ENCODE results near the gene ZNF74.
A peak's percentile ranks its signal among the peaks of the same experiment; 100 is the strongest.
"Not testable (repeated sequence)": the region's sequence is repeated elsewhere in the genome, so short reads cannot be mapped to it uniquely, and the experiment has no call there.

ZNF74 gene

GRCh38 chr22:20393705-20394476, at the start of gene ZNF74:
Gene ZNF74 (plus strand): TSS chr22:20394151. CDS start chr22:20394629, 478 bp downstream.
- DNase-seq = peak; percentile 34

GRCh38 chr22:20346553-20346952, 47.4 kb upstream of the ZNF74 start:
- DNase-seq = not testable (repeated sequence)

GRCh38 chr22:20352536-20352935, 41.4 kb upstream of the ZNF74 start:
- DNase-seq = not testable (repeated sequence)

GRCh38 chr22:20354238-20354975, 39.5 kb upstream of the ZNF74 start:
- no peak for DNase-seq

GRCh38 chr22:20355939-20356636, 37.9 kb upstream of the ZNF74 start:
- peak; percentile 44 for DNase-seq

GRCh38 chr22:20356906-20357305, 37.0 kb upstream of the ZNF74 start:
- not testable (repeated sequence) for DNase-seq

DNA sequence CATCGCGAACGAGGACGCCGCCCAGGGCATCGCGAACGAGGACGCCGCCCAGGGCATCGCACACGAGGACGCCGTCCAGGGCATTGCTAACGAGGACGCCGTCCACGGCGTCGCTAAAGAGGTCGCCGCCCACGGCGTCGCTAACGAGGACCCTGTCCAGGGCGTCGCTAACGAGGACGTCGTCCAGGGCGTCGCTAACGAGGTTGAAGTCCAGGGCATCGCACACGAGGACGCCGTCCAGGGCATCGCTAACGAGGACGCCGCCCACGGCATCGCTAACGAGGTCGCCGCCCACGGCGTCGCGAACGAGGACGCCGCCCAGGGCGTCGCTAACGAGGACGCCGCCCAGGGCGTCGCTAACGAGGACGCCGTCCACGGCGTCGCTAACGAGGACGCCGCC, 36.0 kb upstream of the ZNF74 start:
- DNase-seq = not testable (repeated sequence)

GRCh38 chr22:20358503-20359239, 35.3 kb upstream of the ZNF74 start:
- DNase-seq = not testable (repeated sequence)

DNA sequence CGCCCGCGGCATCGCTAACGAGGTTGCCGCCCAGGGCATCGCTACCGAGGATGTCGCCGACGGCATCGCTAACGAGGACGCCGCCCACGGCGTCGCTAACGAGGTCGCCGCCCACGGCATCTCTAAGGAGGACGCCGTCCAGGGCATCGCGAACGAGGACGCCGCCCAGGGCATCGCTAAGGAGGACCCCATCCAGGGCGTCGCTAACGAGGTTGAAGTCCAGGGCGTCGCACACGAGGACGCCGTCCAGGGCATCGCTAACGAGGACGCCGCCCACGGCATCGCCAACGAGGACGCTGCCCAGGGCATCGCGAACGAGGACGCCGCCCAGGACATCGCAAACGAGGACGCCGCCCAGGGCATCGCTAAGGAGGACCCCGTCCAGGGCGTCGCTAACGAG, 33.7 kb upstream of the ZNF74 start:
- DNase-seq = peak; percentile 23

GRCh38 chr22:20360866-20361751, 32.8 kb upstream of the ZNF74 start:
- peak; percentile 31 for DNase-seq

DNA sequence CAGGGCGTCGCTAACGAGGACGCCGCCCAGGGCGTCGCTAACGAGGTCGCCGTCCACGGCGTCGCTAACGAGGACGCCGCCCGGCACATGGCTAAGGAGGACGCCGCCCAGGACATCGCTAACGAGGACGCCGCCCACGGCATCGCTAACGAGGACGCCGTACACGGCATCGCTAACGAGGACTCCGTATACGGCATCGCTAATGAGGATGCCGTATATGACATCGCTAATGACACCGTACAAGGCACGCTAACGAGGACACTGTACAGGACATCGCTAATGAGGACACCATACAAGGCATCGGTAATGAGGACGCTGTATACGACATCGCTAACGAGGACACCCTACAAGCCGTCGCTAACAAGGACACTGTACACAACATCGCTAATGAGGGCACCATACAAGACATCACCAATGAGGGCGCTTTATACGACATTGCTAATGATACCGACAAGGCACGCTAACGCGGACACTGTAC, 32.2 kb upstream of the ZNF74 start:
- not testable (repeated sequence) for DNase-seq

GRCh38 chr22:20362403-20362802, 31.5 kb upstream of the ZNF74 start:
- not testable (repeated sequence) for DNase-seq

DNA sequence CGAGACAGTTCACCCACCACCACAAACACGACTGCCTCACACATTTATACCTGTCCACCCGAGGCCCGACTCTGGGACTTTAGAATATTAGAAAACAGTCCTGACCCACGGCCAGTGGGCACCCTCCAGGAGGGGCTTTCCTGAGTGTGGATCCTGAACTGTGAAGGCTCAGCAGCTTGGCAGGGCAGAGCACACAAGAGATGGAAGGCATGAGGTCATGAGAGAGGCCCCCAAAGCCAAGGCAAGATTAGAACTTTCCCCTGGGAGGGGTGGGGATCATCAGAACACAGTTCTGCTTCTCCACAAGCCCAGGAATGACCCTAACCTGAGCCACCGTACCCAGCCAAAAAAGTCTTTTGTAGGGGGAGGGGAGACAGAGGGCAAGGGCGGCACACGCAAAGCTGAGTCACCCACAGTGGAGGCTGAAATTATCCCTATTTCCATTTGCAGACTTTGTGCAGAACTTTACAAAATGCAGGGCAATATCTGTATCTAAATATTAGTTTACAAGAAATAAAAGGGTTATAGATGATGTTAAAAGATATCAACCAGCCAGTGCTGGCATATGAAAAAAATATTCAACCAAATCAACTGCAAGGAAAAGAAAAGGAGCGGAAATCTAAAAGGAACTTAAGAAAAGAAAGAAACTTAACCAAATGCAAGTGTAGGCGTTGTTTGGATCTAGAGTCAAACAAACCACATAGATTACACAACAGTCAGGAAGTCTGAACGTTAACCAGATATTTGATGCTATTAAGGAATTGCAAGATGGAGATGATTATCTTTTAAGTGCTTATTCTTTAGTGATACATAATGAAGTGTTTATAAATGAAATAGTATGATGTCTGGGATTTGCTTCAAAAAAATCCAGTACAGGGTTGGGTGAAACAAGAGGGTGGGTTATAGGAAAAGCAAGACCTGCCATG, 29.4 kb upstream of the ZNF74 start:
- not testable (repeated sequence) for DNase-seq

DNA sequence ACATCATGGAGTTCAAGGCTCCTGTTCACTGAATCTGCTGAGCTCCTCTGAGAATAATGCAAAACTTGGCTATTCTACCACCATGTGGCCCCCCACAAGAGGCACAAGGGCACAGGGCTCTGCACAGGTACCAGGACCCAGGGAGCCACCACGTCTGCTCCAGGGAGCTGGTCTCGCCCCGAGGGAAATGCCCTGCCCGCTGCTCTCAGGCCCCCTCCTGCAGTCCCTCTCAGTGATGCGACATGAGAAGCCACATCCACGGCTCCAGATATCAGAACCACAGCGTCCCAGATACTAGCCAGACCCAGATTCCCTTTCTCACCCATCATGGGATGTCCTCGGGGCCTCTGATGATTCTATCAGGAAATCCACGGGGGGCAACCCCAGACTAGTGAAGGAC, 27.1 kb upstream of the ZNF74 start:
- DNase-seq = not testable (repeated sequence)

DNA sequence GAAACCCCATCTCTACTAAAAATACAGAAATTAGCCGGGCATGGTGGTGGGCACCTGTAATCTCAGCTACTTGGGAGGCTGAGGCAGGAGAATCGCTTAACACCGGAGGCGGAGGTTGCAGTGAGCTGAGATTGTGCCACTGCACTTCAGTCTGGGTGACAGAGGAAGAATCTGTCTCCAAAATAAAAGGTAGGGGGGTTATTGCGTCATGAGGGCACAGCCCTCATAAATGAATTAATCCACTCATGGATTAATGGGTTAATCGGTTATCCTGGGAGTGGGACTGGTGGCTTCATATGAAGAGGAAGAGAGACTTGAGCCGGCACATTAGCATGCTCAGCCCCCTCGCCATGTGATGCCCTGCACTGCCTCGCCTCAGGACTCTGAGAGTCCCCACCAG, 25.1 kb upstream of the ZNF74 start:
- DNase-seq = not testable (repeated sequence)

- not testable (repeated sequence) for DNase-seq
Measured at GRCh38 chr22:20371687-20372086, 22.3 kb upstream of the ZNF74 start.

DNA sequence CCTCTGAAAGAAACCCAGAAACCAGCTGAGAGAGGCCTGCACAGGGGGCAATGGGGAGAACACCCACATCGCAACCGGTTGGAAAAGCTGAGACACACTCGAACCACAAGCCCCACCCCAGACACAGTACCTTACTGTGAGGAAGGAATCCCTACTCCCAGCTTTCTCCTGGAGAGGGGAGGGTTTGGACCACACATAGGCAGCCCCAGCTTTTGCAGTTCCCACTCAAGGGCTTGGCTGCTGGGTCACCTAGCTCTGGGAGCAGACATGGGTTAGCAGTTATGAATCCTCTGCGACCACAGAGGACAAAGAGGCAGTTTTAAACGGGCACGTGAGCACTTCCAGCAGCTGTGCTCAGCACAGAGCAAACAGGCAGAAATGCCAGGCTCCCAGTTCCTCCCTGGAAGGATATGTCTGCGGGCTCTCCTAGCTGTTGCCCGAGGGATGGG, 21.5 kb upstream of the ZNF74 start:
- not testable (repeated sequence) for DNase-seq

GRCh38 chr22:20373195-20373706, 20.7 kb upstream of the ZNF74 start:
- DNase-seq = not testable (repeated sequence)

DNA sequence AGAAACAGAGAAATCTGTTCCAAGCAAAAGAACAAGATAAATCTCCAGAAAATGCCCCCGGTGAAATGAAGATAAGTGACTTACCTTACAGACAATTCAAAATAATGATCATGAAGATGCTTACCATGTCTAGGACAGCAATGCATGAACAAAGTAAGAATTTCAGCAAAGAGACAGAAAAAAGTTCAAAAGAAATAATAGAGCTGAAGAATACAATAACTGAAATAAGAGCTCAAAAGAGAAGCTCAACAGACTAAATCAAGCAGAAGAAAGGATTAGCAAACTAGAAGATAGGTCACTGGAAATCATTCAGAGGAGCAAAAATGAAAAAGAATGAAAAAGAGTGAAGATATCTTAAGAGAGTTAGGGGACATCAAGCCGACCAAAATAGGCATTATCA, 19.8 kb upstream of the ZNF74 start:
- not testable (repeated sequence) for DNase-seq

DNA sequence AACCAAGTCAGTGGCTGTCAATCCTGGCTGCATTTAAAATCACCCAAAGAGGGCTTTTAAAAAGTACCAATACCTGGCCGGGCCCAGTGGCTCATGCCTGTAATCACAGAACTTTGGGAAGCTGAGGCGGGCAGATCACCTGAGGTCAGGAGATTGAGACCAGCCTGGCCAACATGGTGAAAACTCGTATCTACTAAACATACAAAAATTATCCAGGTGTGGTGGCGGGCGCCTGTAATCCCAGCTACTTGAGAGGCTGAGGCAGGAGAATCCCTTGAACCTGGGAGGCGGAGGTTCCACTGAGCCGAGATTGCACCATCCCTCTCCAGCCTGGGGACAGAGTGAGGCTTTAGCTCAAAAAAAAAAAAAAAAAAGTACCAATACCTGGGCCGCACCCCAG, 17.7 kb upstream of the ZNF74 start:
- DNase-seq = not testable (repeated sequence)

Measured in T1000 (cell line).